Astrocyte (in vitro differentiated cells and primary cell): ENCODE data around the gene KCNB1. TPM values are rescaled to one million over a fixed set of nuclear protein-coding genes. Genes with fewer than 3 reads are reported as not detected.

Source experiments
- DNase-seq: peaks from one replicate; pipeline ENCODE4 v3.0.0-alpha.2; 2010; ENCODE audit warnings: low read depth
- FAIRE-seq: peaks from 2 replicates; lab custom pipeline; 2011; peaks lifted over from hg19 to GRCh38; lab: Jason Lieb, UNC
- H2AFZ ChIP-seq: 2 replicates; pipeline ENCODE4 v1.6.0; 2012; ENCODE audit warnings: low read depth, low read length, inconsistent platforms
- H3K27ac ChIP-seq: 2 replicates; pipeline ENCODE4 v1.5.1; 2011; ENCODE audit warnings: low read depth, low read length, inconsistent platforms
- H3K27me3 ChIP-seq: 2 replicates; pipeline ENCODE4 v1.6.0; 2011; ENCODE audit warnings: low read length, inconsistent platforms; ENCODE audit not compliant: insufficient read depth
- H3K36me3 ChIP-seq: 2 replicates; pipeline ENCODE4 v1.5.1; 2011; ENCODE audit warnings: low read length, inconsistent platforms; ENCODE audit not compliant: insufficient read depth
- H3K4me1 ChIP-seq: 2 replicates; pipeline ENCODE4 v1.5.1; 2011; ENCODE audit warnings: low read length, inconsistent platforms; ENCODE audit not compliant: insufficient read depth
- H3K4me2 ChIP-seq: 2 replicates; pipeline ENCODE4 v1.6.0; 2012; ENCODE audit warnings: low read length, inconsistent platforms
- H3K4me3 ChIP-seq: 2 replicates; pipeline ENCODE4 v1.5.1; 2011; ENCODE audit warnings: low read depth, mild to moderate bottlenecking, low read length, inconsistent platforms; ENCODE audit not compliant: insufficient read depth
- H3K79me2 ChIP-seq: 2 replicates; pipeline ENCODE4 v1.6.0; 2012; ENCODE audit warnings: mild to moderate bottlenecking, low read length, inconsistent platforms; ENCODE audit not compliant: insufficient read depth
- H3K9ac ChIP-seq: 2 replicates; pipeline ENCODE4 v1.6.0; 2012; ENCODE audit warnings: mild to moderate bottlenecking, low read length, inconsistent platforms
- H3K9me3 ChIP-seq: 2 replicates; pipeline ENCODE4 v1.5.1; 2012; ENCODE audit warnings: low read depth, mild to moderate bottlenecking, low read length, inconsistent platforms; ENCODE audit not compliant: insufficient read depth
- H4K20me1 ChIP-seq: 2 replicates; pipeline ENCODE4 v1.6.0; 2012; ENCODE audit warnings: low read length, inconsistent platforms; ENCODE audit not compliant: insufficient read depth
- H3K27ac Mint-ChIP-seq: one replicate; pipeline ENCODE4 v1.8.0; 2021; ENCODE audit warnings: mild to moderate bottlenecking, mixed read lengths; ENCODE audit not compliant: unreplicated experiment
- H3K27me3 Mint-ChIP-seq: one replicate; pipeline ENCODE4 v1.8.0; 2021; ENCODE audit warnings: low read depth, mixed read lengths; ENCODE audit not compliant: unreplicated experiment
- H3K36me3 Mint-ChIP-seq: one replicate; pipeline ENCODE4 v1.8.0; 2021; ENCODE audit warnings: low read depth, mixed read lengths; ENCODE audit not compliant: unreplicated experiment
- H3K4me1 Mint-ChIP-seq: one replicate; pipeline ENCODE4 v1.8.0; 2021; ENCODE audit warnings: low read depth, mixed read lengths; ENCODE audit not compliant: unreplicated experiment
- H3K4me3 Mint-ChIP-seq: one replicate; pipeline ENCODE4 v1.8.0; 2021; ENCODE audit warnings: mild to moderate bottlenecking, moderate library complexity, mixed read lengths; ENCODE audit not compliant: unreplicated experiment
- H3K9me3 Mint-ChIP-seq: one replicate; pipeline ENCODE4 v1.8.0; 2021; ENCODE audit warnings: mild to moderate bottlenecking, mixed read lengths; ENCODE audit not compliant: unreplicated experiment
- CTCF ChIP-seq: IDR thresholded peaks from 2 replicates; pipeline ENCODE4 v1.5.1; 2011; ENCODE audit warnings: low read depth, mild to moderate bottlenecking, inconsistent platforms, low read length, moderate library complexity; ENCODE audit not compliant: insufficient read depth
- EZH2 ChIP-seq: IDR thresholded peaks from 2 replicates; pipeline ENCODE4 v1.6.1; 2012; ENCODE audit warnings: mild to moderate bottlenecking, low read length, inconsistent platforms; ENCODE audit not compliant: insufficient read depth
- total RNA-seq: library from RNA; stranded (reverse); gene quantifications from 2 replicates; pipeline ENCODE4 v1.2.1, GENCODE V29; 2021

The KCNB1 gene
- total RNA-seq, 1 donor from 2014 or later = 0.48 TPM

GRCh38 chr20:49517805-49518100 is 35.3 kb upstream of the KCNB1 start:
- no peak overlapping the region for H3K4me3 Mint-ChIP-seq
- H3K4me1 ChIP-seq = no peaks in the 10 kb centered on the region
- H3K4me2 ChIP-seq = no peak overlapping the region
- no peak overlapping the region for H3K4me3 ChIP-seq
- H3K27ac Mint-ChIP-seq = no peak overlapping the region
- H3K4me1 Mint-ChIP-seq = no peaks in the 10 kb centered on the region
- H2AFZ ChIP-seq = no peak overlapping the region
- H3K36me3 Mint-ChIP-seq = peaks cover 8% of the 10 kb centered on the region
- H3K27me3 Mint-ChIP-seq = peaks cover 36% of the 10 kb centered on the region
- H3K9me3 ChIP-seq = no peaks in the 10 kb centered on the region
- peaks cover 5% of the 10 kb centered on the region for H3K9me3 Mint-ChIP-seq
- no peak for FAIRE-seq
- no peak overlapping the region for H3K27ac ChIP-seq
- no peaks in the 10 kb centered on the region for H3K36me3 ChIP-seq
- no peak for DNase-seq
- H3K9ac ChIP-seq = no peak overlapping the region
- H3K27me3 ChIP-seq = peaks cover 3% of the 10 kb centered on the region
- H4K20me1 ChIP-seq = no peaks in the 10 kb centered on the region
- TF ChIP-seq EZH2 = no peak
- TF ChIP-seq CTCF = no peak
- no peaks in the 10 kb centered on the region for H3K79me2 ChIP-seq

DNA sequence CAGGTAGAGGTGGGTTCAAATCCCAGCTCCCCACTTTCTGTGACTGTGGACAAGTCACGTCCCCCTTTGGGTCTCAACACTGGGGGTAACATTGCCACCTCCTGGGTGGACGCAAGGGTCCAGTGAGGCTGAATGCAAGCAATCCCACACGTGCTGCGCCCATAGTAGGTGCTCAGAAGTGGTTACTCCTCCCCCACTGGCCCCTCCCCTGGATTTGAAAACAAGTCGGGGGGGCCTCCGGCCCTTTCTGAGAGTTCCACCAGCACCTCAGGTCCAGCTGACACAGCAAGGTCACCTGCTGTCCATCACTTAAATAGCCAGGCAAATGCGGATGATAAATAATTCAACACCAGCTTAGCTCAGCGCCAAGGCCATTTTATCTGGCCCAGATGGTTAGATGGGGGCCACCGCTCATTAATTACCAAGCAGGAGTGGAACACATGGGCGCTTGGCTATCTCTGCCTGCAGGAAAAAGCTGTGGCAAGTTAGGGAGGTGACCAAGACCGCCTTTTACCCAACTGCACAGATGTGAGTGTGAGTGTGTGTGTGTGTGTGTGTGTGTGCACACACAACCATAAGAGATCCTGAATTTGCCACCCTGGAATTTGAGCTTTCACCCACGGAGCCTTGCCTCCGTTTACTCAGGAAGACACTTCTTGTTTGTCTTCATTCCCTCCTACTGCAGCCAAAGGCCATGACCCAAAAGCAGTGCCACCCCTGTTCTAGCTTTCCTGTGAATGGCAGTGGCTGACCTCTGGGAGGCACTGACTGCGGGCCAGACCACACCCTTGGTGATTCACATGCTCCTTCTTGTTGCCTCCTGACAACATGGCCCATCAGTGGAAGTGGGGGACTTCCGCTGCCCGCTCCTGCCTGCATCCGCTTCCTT is 34.7 kb upstream of the KCNB1 start:
- Histone ChIP-seq H3K9me3 (no peaks in the 10 kb centered on the region), H4K20me1 (no peaks in the 10 kb centered on the region), H3K27me3 (peaks cover 3% of the 10 kb centered on the region), H3K4me2 (no peak overlapping the region), H3K27ac (no peak overlapping the region), H2AFZ (no peak overlapping the region), H3K79me2 (no peaks in the 10 kb centered on the region), H3K4me3 (no peak overlapping the region), H3K36me3 (no peaks in the 10 kb centered on the region), H3K9ac (no peak overlapping the region), H3K4me1 (no peaks in the 10 kb centered on the region)
- TF ChIP-seq CTCF (no peak), EZH2 (no peak)
- FAIRE-seq = no peak
- H3K36me3 Mint-ChIP-seq = peaks cover 5% of the 10 kb centered on the region
- no peak overlapping the region for H3K27ac Mint-ChIP-seq
- H3K4me1 Mint-ChIP-seq = no peaks in the 10 kb centered on the region
- H3K27me3 Mint-ChIP-seq = peaks cover 33% of the 10 kb centered on the region
- peak; percentile 20 for DNase-seq
- H3K4me3 Mint-ChIP-seq = no peak overlapping the region
- H3K9me3 Mint-ChIP-seq = peaks cover 4% of the 10 kb centered on the region

DNA sequence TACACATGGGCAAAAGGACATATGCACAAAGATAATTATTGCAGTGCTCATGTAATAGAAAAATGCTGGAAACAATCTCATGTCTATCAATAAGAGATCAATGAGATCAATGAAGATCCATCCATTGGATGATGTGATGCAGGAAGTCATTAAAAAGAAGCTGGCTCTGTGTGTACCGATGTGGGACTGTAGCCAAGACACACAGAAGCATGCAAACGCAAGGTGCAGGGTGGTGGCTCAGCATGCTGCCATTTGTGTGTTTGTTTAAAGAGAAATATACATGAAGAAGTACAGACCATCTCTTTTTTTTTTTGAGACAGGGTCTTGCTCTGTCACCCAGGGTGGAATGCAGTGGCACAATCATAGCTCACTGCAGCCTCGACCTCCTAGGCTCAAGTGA is 33.1 kb upstream of the KCNB1 start:
- H3K27me3 Mint-ChIP-seq = peaks cover 29% of the 10 kb centered on the region

More for the DNA sequence above, 33.1 kb upstream of the KCNB1 start:
- TF ChIP-seq EZH2 (no peak), CTCF (no peak)
- Histone ChIP-seq H3K9me3 (no peaks in the 10 kb centered on the region), H3K36me3 (no peaks in the 10 kb centered on the region), H3K27ac (no peak overlapping the region), H4K20me1 (no peaks in the 10 kb centered on the region), H3K9ac (no peak overlapping the region), H3K4me2 (no peak overlapping the region), H3K4me3 (no peak overlapping the region), H3K79me2 (no peaks in the 10 kb centered on the region), H3K27me3 (peaks cover 3% of the 10 kb centered on the region), H3K4me1 (peaks cover 7% of the 10 kb centered on the region), H2AFZ (no peak overlapping the region)
- Mint-ChIP-seq H3K4me3 (no peak overlapping the region), H3K4me1 (peaks cover 5% of the 10 kb centered on the region), H3K27ac (no peak overlapping the region), H3K9me3 (peaks cover 1% of the 10 kb centered on the region), H3K36me3 (no peaks in the 10 kb centered on the region)
- no peak for DNase-seq
- no peak for FAIRE-seq
